Body of pancreas (tissue), 4 donors: ENCODE results near the gene UBE2E3. TPM values are rescaled to one million over a fixed set of nuclear protein-coding genes. Genes with fewer than 3 reads are reported as not detected.
A peak's percentile ranks its signal among the peaks of the same experiment; 100 is the strongest.

Source experiments
- ATAC-seq: fragments of 150-250 bp; one replicate; pipeline ENCODE4 v1.9.1; 2016
- DNase-seq, 4 donors: peaks; one replicate each; pipeline ENCODE4 v3.0.0-alpha.2; 2019
- H3K27ac ChIP-seq, 4 donors: fragments of 200-600 bp; sonication (generic); 1 replicate in 3 of 4; 2 replicates in 1 of 4; pipeline versions ENCODE4 v1.5.1 to v1.6.1; 2016 to 2019; ENCODE audit warnings: mild to moderate bottlenecking in 1 of 4, mixed read lengths in 1 of 4, moderate library complexity in 1 of 4
- H3K27me3 ChIP-seq, 2 donors: fragments of 200-600 bp; sonication (generic); one replicate each; pipeline ENCODE4 v1.6.0; 2016; ENCODE audit warnings: mild to moderate bottlenecking in 1 of 2
- H3K36me3 ChIP-seq, 2 donors: fragments of 200-600 bp; sonication (generic); replicated peaks in 1 of 2; 2 replicates each; pipeline ENCODE4 v1.5.1; 2016; ENCODE audit warnings: low read depth in 2 of 2; ENCODE audit not compliant: insufficient read depth in 1 of 2
- H3K4me1 ChIP-seq: fragments of 200-600 bp; sonication (generic); one replicate; pipeline ENCODE4 v1.6.0; 2016
- H3K4me3 ChIP-seq, 2 donors: fragments of 200-600 bp; sonication (generic); 1 replicate in 1 of 2; 2 replicates in 1 of 2; pipeline ENCODE4 v1.5.1; 2016 to 2019
- H3K9me3 ChIP-seq, 3 donors: fragments of 200-600 bp; sonication (generic); 1 replicate in 2 of 3; 2 replicates in 1 of 3; pipeline ENCODE4 v1.5.1; 2016
- CTCF ChIP-seq, 7 experiments: fragments of 450-650 bp in 4 of 7; fragments of 200-600 bp in 3 of 7; sonication (generic) in 3 of 7; IDR thresholded peaks; one replicate each; pipeline ENCODE4 v1.5.1; 2016 to 2019; ENCODE audit warnings: antibody characterized with exemption in 7 of 7
- POLR2A ChIP-seq, 3 donors: fragments of 450-650 bp; IDR thresholded peaks; one replicate each; pipeline ENCODE4 v1.6.1; 2016; ENCODE audit warnings: antibody characterized with exemption in 3 of 3, mild to moderate bottlenecking in 2 of 3
- WGBS, 2 donors: methylation state at CpG; one replicate each; pipeline ENCODE4 v1.1.5; 2017; 5-methylcytosine and 5-hydroxymethylcytosine counted together
- intact Hi-C: fragments of 100-400 bp; cut with DNase I; formaldehyde crosslinking; loops from one replicate; pipeline ENCODE4 v1.15.1; 2023
- total RNA-seq, 2 donors: library from RNA; depleted of rRNA; stranded (reverse); fragments of >200 nt; gene quantifications; one replicate each; pipeline ENCODE4 v1.1.0, GENCODE V29; 2016

UBE2E3 gene
- total RNA-seq, 2 donors from 2014 or later = 30.3 to 38.7 TPM

- no peak for DNase-seq
- intact Hi-C loops = no loop called here
- H3K9me3 ChIP-seq = no peaks in the 10 kb centered on the region
- H3K4me1 ChIP-seq = no peaks in the 10 kb centered on the region
- no peak overlapping the region for H3K4me3 ChIP-seq
- 72 to 75% methylated on average over 6 of the region's 6 CpGs for WGBS, 2 donors
- ATAC-seq = no peak
- H3K27ac ChIP-seq = no peak overlapping the region
- peaks cover 0 to 2% of the 10 kb centered on the region in 2 donors for H3K36me3 ChIP-seq
- TF ChIP-seq POLR2A (IDR thresholded peaks at IDR 0.05) (no peak), CTCF (IDR thresholded peaks at IDR 0.05) (no peak)
- H3K27me3 ChIP-seq = no peaks in the 10 kb centered on the region
Measured at GRCh38 chr2:181072486-181073235, 92.3 kb downstream of the UBE2E3 start.

- peaks cover 0 to 2% of the 10 kb centered on the region in 2 donors for H3K36me3 ChIP-seq
- no peak overlapping the region for H3K27ac ChIP-seq
- intact Hi-C loops = no loop called here
- TF ChIP-seq CTCF (IDR thresholded peaks at IDR 0.05) (no peak), POLR2A (IDR thresholded peaks at IDR 0.05) (no peak)
- no peaks in the 10 kb centered on the region for H3K4me1 ChIP-seq
- no peaks in the 10 kb centered on the region for H3K9me3 ChIP-seq
- DNase-seq (no peak), ATAC-seq (no peak)
- H3K27me3 ChIP-seq = no peaks in the 10 kb centered on the region
- no peak overlapping the region for H3K4me3 ChIP-seq
Measured at GRCh38 chr2:181073896-181074295, 93.5 kb downstream of the UBE2E3 start.

- WGBS, 2 donors = 76 to 78% methylated on average over 2 of the region's 2 CpGs
- Histone ChIP-seq H3K27ac (no peak overlapping the region), H3K36me3 (peaks cover 0 to 2% of the 10 kb centered on the region in 2 donors), H3K9me3 (no peaks in the 10 kb centered on the region), H3K4me3 (no peak overlapping the region), H3K4me1 (no peaks in the 10 kb centered on the region), H3K27me3 (no peaks in the 10 kb centered on the region)
- DNase-seq (no peak), ATAC-seq (no peak)
- TF ChIP-seq CTCF (IDR thresholded peaks at IDR 0.05) (no peak), POLR2A (IDR thresholded peaks at IDR 0.05) (no peak)
- intact Hi-C loops = no loop called here
Measured at GRCh38 chr2:181074457-181074856, 94.1 kb downstream of the UBE2E3 start.

GRCh38 chr2:181076658-181077057 is 96.3 kb downstream of the UBE2E3 start:
- TF ChIP-seq POLR2A (IDR thresholded peaks at IDR 0.05) (no peak), CTCF (IDR thresholded peaks at IDR 0.05) (no peak)
- peaks cover 0 to 2% of the 10 kb centered on the region in 2 donors for H3K36me3 ChIP-seq
- 18 to 40% methylated on average over 1 of the region's 1 CpG for WGBS, 2 donors
- no peaks in the 10 kb centered on the region for H3K27me3 ChIP-seq
- no peaks in the 10 kb centered on the region for H3K4me1 ChIP-seq
- ATAC-seq = no peak
- DNase-seq = no peak
- no peak overlapping the region for H3K4me3 ChIP-seq
- H3K27ac ChIP-seq = no peak overlapping the region
- intact Hi-C loops = no loop called here
- H3K9me3 ChIP-seq = no peaks in the 10 kb centered on the region

- H3K27me3 ChIP-seq = no peaks in the 10 kb centered on the region
- ATAC-seq (peak; percentile 60), DNase-seq (no peak)
- TF ChIP-seq CTCF (IDR thresholded peaks at IDR 0.05) = peak; percentile 7 to 76 (median 52)
- TF ChIP-seq POLR2A (IDR thresholded peaks at IDR 0.05) = no peak
- no peak overlapping the region for H3K27ac ChIP-seq
- 50 to 53% methylated on average over 4 of the region's 4 CpGs for WGBS, 2 donors
- intact Hi-C loops = no loop called here
- no peaks in the 10 kb centered on the region for H3K4me1 ChIP-seq
- no peak overlapping the region for H3K4me3 ChIP-seq
- peaks cover 0 to 2% of the 10 kb centered on the region in 2 donors for H3K36me3 ChIP-seq
- no peaks in the 10 kb centered on the region for H3K9me3 ChIP-seq
Measured at GRCh38 chr2:181077128-181077709, 96.8 kb downstream of the UBE2E3 start.
